Stimulated activated CD4-positive, alpha-beta T cell treated with anti-CD3 and anti-CD28 coated beads, Interleukin-15, amount 100 ng/mL, for 24 hours (primary cell): ENCODE data around the gene ABTB1.
"Not testable (repeated sequence)": the region's sequence is repeated elsewhere in the genome, so short reads cannot be mapped to it uniquely, and the experiment has no call there.

Experiments used
- DNase-seq: peaks from one replicate; pipeline ENCODE4 v3.0.0-alpha.2; 2020

Gene ABTB1

GRCh38 chr3:127688416-127689265 is 15.9 kb downstream of the ABTB1 start:
- DNase-seq: no peak

- DNase-seq: no peak
Measured at GRCh38 chr3:127689266-127689860, 16.6 kb downstream of the ABTB1 start.

GRCh38 chr3:127690106-127690505 is 17.4 kb downstream of the ABTB1 start:
- DNase-seq: no peak

GRCh38 chr3:127690823-127691452 is 18.2 kb downstream of the ABTB1 start:
- no peak for DNase-seq

- no peak for DNase-seq
Measured at GRCh38 chr3:127691489-127691888, 18.7 kb downstream of the ABTB1 start.

GRCh38 chr3:127691974-127692373 is 19.2 kb downstream of the ABTB1 start:
- DNase-seq: no peak

GRCh38 chr3:127692501-127693335 is 20.0 kb downstream of the ABTB1 start:
- DNase-seq: no peak

GRCh38 chr3:127693336-127693843 is 20.6 kb downstream of the ABTB1 start:
- no peak for DNase-seq

- peak; percentile 47 for DNase-seq
Measured at GRCh38 chr3:127694467-127695215, 21.9 kb downstream of the ABTB1 start.

- DNase-seq: peak; percentile 60
Measured at GRCh38 chr3:127697551-127698240, 24.9 kb downstream of the ABTB1 start.

- no peak for DNase-seq
Measured at GRCh38 chr3:127698286-127698685, 25.5 kb downstream of the ABTB1 start.

- no peak for DNase-seq
Measured at GRCh38 chr3:127698691-127699415, 26.1 kb downstream of the ABTB1 start.

GRCh38 chr3:127699416-127700300 is 26.9 kb downstream of the ABTB1 start:
- DNase-seq: no peak

GRCh38 chr3:127700406-127700805 is 27.7 kb downstream of the ABTB1 start:
- no peak for DNase-seq

- no peak for DNase-seq
Measured at GRCh38 chr3:127701280-127701911, 28.6 kb downstream of the ABTB1 start.

- DNase-seq: no peak
Measured at GRCh38 chr3:127702151-127702578, 29.4 kb downstream of the ABTB1 start.

- DNase-seq: not testable (repeated sequence)
Measured at GRCh38 chr3:127704840-127705239, 32.1 kb downstream of the ABTB1 start.

GRCh38 chr3:127706312-127706711 is 33.6 kb downstream of the ABTB1 start:
- DNase-seq: no peak

GRCh38 chr3:127706785-127707351 is 34.1 kb downstream of the ABTB1 start:
- no peak for DNase-seq
